PFSK-1 (cell line): ENCODE data around the gene ANO6.

Experiments
- FOXP2 ChIP-seq: optimal IDR thresholded peaks from 2 replicates; pipeline ENCODE3; 2011; ENCODE audit warnings: borderline replicate concordance, control low read depth, inconsistent platforms; ENCODE audit not compliant: insufficient read depth; ENCODE audit errors: extremely low read length, extremely low read depth
- POLR2AphosphoS5 ChIP-seq: IDR thresholded peaks from 2 replicates; pipeline ENCODE4 v1.6.1; 2012; ENCODE audit warnings: low read depth, mild to moderate bottlenecking, control low read depth, low read length, moderate library complexity
- SIN3A ChIP-seq: IDR thresholded peaks from 2 replicates; pipeline ENCODE4 v1.6.1; 2012; ENCODE audit warnings: mild to moderate bottlenecking, low read length, moderate library complexity, borderline replicate concordance; ENCODE audit not compliant: insufficient read depth
- TAF1 ChIP-seq: IDR thresholded peaks from 2 replicates; pipeline ENCODE4 v1.6.1; 2012; ENCODE audit warnings: low read length, control low read depth, borderline replicate concordance; ENCODE audit not compliant: insufficient read depth
- TF ChIP-seq, protein P1 (sequence below), 2 experiments: IDR thresholded peaks; 2 replicates each; pipeline versions ENCODE4 v1.6.1 to v1.8.0; 2011 to 2012; ENCODE audit warnings: low read depth in 2 of 2, low read length in 2 of 2, control low read depth in 1 of 2, inconsistent platforms in 1 of 2, mild to moderate bottlenecking in 1 of 2, moderate library complexity in 1 of 2; ENCODE audit not compliant: insufficient read depth in 1 of 2

Gene ANO6

DNA sequence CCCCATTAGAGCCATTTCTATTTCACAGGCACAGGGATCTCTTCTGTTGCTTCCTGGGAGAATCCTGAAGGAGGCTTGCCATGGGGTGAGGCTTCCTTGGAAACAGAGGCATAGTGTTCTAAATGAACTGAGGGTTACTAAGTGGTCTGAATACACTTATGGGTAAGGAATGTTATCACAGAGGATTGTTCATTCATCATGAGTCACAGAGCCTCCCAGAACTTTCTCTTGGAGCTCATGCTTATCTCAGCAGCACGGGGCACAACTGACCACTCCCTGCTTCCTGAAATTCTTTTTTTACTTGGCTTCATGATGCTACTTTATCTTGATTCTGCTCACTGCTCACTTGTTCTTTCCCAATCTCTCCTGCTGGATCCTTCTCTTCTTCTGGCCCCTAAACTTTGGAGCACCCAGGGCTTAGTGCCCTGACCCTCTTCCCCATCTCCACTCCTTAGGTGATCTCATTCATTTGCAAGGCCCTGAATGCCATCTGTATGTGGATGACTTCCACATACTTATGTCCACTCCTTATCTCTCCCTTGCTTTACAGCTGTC lies 57.9 kb downstream of the ANO6 start:
- TF ChIP-seq SIN3A (no peak), TAF1 (no peak), POLR2AphosphoS5 (no peak), FOXP2 (no peak)
- TF ChIP-seq, protein P1, sequence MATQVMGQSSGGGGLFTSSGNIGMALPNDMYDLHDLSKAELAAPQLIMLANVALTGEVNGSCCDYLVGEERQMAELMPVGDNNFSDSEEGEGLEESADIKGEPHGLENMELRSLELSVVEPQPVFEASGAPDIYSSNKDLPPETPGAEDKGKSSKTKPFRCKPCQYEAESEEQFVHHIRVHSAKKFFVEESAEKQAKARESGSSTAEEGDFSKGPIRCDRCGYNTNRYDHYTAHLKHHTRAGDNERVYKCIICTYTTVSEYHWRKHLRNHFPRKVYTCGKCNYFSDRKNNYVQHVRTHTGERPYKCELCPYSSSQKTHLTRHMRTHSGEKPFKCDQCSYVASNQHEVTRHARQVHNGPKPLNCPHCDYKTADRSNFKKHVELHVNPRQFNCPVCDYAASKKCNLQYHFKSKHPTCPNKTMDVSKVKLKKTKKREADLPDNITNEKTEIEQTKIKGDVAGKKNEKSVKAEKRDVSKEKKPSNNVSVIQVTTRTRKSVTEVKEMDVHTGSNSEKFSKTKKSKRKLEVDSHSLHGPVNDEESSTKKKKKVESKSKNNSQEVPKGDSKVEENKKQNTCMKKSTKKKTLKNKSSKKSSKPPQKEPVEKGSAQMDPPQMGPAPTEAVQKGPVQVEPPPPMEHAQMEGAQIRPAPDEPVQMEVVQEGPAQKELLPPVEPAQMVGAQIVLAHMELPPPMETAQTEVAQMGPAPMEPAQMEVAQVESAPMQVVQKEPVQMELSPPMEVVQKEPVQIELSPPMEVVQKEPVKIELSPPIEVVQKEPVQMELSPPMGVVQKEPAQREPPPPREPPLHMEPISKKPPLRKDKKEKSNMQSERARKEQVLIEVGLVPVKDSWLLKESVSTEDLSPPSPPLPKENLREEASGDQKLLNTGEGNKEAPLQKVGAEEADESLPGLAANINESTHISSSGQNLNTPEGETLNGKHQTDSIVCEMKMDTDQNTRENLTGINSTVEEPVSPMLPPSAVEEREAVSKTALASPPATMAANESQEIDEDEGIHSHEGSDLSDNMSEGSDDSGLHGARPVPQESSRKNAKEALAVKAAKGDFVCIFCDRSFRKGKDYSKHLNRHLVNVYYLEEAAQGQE (IDR thresholded peaks at IDR 0.05; ENCODE audit: insufficient read depth in 1 of 2, low read depth in 2 of 2, low read length in 2 of 2): no peak

DNA sequence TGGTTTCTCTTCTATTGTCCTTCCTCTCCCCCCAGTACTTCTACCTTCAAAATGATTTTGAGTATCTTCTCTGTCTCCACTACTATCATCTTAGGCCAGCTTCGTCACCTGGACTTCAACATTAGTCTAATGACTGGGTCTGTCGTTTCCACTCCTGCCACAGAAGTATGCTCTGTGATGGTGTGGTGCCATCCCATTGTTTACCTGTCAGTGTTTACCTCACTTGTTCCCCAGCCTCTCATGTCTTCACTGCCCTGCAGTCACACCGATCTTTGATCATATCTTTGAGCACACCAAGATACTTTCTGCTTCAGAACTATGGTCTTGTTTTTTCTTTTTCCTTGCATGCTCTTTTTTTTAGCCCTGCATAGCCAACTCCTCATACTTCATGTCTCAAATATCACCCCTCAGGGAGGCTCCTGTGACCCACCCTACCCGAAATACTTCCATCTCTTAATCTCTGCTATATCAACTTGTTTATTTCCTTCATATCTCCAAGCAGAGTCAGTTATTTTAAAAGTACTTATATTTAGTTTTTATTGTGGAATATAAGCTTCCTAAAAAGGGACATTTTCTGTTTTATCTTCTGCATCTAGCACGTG lies 60.4 kb downstream of the ANO6 start:
- TF ChIP-seq TAF1 (no peak), POLR2AphosphoS5 (no peak), FOXP2 (no peak), SIN3A (no peak)
- TF ChIP-seq, protein P1 (IDR thresholded peaks at IDR 0.05; ENCODE audit: insufficient read depth in 1 of 2, low read depth in 2 of 2, low read length in 2 of 2): no peak

DNA sequence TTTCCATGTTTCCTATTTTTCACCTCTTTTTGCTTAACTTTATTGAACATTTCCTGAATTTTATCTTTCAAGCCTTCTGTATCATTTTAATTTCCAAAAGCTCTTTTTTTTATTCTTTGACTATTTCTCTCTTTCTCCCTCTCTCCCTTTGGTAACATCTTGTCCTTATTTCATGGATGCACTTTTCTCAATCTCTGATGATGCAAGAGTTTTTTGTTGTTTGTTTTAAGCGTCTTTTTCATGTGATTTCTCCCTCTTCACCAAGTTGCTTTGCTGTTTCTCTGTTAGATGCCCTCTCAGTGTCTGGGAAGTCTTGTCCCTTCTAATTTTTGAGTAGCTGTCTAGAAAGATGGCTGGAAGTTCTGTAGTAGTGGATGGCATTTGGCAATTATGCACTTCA lies 62.6 kb downstream of the ANO6 start:
- no peak for TF ChIP-seq TAF1
- TF ChIP-seq POLR2AphosphoS5: no peak
- TF ChIP-seq SIN3A: no peak
- TF ChIP-seq FOXP2: no peak
- TF ChIP-seq, protein P1 (IDR thresholded peaks at IDR 0.05; ENCODE audit: insufficient read depth in 1 of 2, low read depth in 2 of 2, low read length in 2 of 2): no peak

DNA sequence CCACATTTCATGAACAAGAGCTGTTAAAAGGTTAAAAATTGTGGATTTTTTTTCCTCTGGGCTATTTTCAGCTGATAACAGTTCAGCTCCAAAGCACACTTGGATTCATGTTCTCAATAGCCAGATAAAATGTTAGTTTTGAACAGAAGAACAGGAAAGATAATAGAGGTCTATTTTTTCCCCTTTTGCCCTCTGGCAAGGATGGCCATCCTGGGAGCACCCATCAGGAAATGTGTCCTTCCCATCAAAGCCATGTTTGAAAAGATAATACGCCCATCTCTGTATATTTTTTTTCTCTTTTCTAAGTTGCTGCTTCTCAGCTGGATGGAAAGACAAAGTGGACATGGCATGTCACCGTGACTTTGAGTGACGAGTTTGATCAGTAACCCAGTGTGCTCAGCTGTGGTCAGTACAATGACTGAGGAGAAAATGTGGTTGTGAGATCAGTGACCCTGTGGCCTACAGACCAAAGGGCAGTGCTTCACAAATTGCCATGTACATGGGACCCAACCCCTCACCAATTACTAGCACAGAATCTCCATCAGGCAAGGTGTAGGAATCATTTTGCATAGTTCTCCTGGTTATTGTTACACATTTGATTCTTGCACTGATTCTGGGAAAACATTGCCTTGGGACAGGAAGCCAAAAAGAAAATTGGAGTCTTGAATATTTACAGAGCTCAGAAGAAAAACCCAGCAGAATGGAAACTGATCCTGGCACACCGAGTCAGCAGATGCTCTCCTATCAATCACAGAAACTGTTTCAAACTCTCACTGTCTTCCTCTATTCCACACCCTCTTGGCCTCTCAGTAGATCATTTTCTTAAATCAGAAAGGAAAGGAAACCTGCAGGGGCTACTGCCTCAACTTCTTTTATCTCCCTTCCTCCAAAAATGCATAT lies 64.3 kb downstream of the ANO6 start:
- no peak for TF ChIP-seq TAF1
- TF ChIP-seq SIN3A: no peak
- TF ChIP-seq POLR2AphosphoS5: no peak
- TF ChIP-seq FOXP2: no peak
- TF ChIP-seq, protein P1 (IDR thresholded peaks at IDR 0.05; ENCODE audit: insufficient read depth in 1 of 2, low read depth in 2 of 2, low read length in 2 of 2): no peak
